Endodermal cell (in vitro differentiated cells): ENCODE data around the gene NPAS3. TPM values are rescaled to one million over a fixed set of nuclear protein-coding genes. Genes with fewer than 3 reads are reported as not detected.

Experiments used
- DNase-seq: peaks from one replicate; pipeline ENCODE4 v3.0.0-alpha.2; 2017
- H3K27ac ChIP-seq: 2 replicates; pipeline ENCODE4 v1.5.1; 2013; ENCODE audit warnings: mild to moderate bottlenecking, low read depth, low read length, moderate library complexity
- H3K27me3 ChIP-seq: 2 replicates; pipeline ENCODE4 v1.6.1; 2013; ENCODE audit warnings: mild to moderate bottlenecking, low read length, moderate library complexity; ENCODE audit not compliant: insufficient read depth, control insufficient read depth, poor library complexity, severe bottlenecking
- H3K36me3 ChIP-seq: 2 replicates; pipeline ENCODE4 v1.7.0; 2013; ENCODE audit warnings: mild to moderate bottlenecking, low read length, moderate library complexity; ENCODE audit not compliant: control insufficient read depth, insufficient read depth
- H3K4me1 ChIP-seq: one replicate; pipeline ENCODE4 v1.7.0; 2013; ENCODE audit warnings: low read length; ENCODE audit not compliant: control insufficient read depth, insufficient read depth
- H3K4me3 ChIP-seq: 2 replicates; pipeline ENCODE4 v1.5.1; 2013; ENCODE audit warnings: mild to moderate bottlenecking, low read length, moderate library complexity
- H3K9ac ChIP-seq: 2 replicates; pipeline ENCODE4 v1.6.1; 2013; ENCODE audit warnings: mild to moderate bottlenecking, low read length, moderate library complexity; ENCODE audit not compliant: poor library complexity, severe bottlenecking; ENCODE audit errors: extremely low read depth
- H3K9me3 ChIP-seq: 2 replicates; pipeline ENCODE4 v1.6.1; 2013; ENCODE audit warnings: mild to moderate bottlenecking, low read length, moderate library complexity; ENCODE audit not compliant: control insufficient read depth
- H3K27ac Mint-ChIP-seq: 2 replicates; pipeline ENCODE4 v1.8.0; 2020; ENCODE audit warnings: mixed read lengths
- H3K27me3 Mint-ChIP-seq: 2 replicates; pipeline ENCODE4 v1.8.0; 2021; ENCODE audit warnings: mild to moderate bottlenecking, mixed read lengths; ENCODE audit not compliant: insufficient read depth
- H3K36me3 Mint-ChIP-seq: 2 replicates; pipeline ENCODE4 v1.8.0; 2020; ENCODE audit warnings: low read depth, mixed read lengths
- H3K4me1 Mint-ChIP-seq: 2 replicates; pipeline ENCODE4 v1.8.0; 2020; ENCODE audit warnings: mixed read lengths
- H3K4me3 Mint-ChIP-seq: 2 replicates; pipeline ENCODE4 v1.8.0; 2020; ENCODE audit warnings: mild to moderate bottlenecking, moderate library complexity, mixed read lengths
- H3K9me3 Mint-ChIP-seq: 2 replicates; pipeline ENCODE4 v1.8.0; 2020; ENCODE audit warnings: mild to moderate bottlenecking, mixed read lengths
- WGBS, 2 experiments: methylation state at CpG; one replicate each; pipeline versions ENCODE4 v1.1.5 to v1.1.7; 2013; ENCODE audit warnings: missing lambda C conversion rate in 2 of 2, mixed read lengths in 1 of 2; ENCODE audit not compliant: insufficient coverage in 1 of 2, insufficient read length in 1 of 2; 5-methylcytosine and 5-hydroxymethylcytosine counted together
- total RNA-seq, 2 donors: library from RNA; stranded (reverse); fragmentation: NEBNext Ultra II Directional in 1 of 2; extraction: Animal tissue kit (Norgen Biotek cat#: 25700) in 1 of 2; gene quantifications; 2 replicates in 1 of 2; 3 replicates in 1 of 2; pipeline ENCODE4 v1.2.1, GENCODE V29; 2021
- TF ChIP-seq, protein P1 (sequence below): fragments of 200-600 bp; sonication (generic); conservative IDR thresholded peaks from 2 replicates; pipeline ENCODE4 v1.5.0; 2021; ENCODE audit warnings: antibody characterized with exemption, mild to moderate bottlenecking

The NPAS3 gene
- total RNA-seq, 2 donors from 2014 or later, result 1.4 to 1.6 TPM

DNA sequence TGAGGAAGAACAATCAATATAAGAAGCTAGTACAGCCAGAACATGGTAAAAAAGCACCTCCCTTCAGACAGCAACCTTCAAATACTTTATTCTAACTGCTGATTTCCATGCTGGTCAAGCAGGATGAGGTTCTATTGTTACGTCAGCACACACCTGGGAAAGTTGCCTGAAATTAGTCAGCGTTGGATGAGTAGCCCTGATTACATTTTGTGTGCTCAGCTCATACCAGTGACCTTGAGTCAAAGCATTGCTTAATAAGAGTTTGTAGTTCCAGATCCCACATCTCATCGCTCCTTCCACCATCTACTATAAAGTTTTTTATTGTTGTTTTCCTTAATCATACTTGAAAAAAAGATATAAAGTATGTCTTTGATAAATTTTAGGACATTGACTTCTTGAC is 650.7 kb downstream of the NPAS3 start:
- no peak overlapping the region for H3K27ac ChIP-seq
- no peaks in the 10 kb centered on the region for H3K27me3 ChIP-seq
- H3K9me3 ChIP-seq, result no peaks in the 10 kb centered on the region
- no peak overlapping the region for H3K27ac Mint-ChIP-seq
- DNase-seq, result no peak
- H3K4me1 ChIP-seq, result no peaks in the 10 kb centered on the region
- H3K9me3 Mint-ChIP-seq, result no peaks in the 10 kb centered on the region
- WGBS, 2 experiments, result 79 to 88% methylated on average over 2 of the region's 3 CpGs
- no peak overlapping the region for H3K9ac ChIP-seq
- TF ChIP-seq, protein P1, sequence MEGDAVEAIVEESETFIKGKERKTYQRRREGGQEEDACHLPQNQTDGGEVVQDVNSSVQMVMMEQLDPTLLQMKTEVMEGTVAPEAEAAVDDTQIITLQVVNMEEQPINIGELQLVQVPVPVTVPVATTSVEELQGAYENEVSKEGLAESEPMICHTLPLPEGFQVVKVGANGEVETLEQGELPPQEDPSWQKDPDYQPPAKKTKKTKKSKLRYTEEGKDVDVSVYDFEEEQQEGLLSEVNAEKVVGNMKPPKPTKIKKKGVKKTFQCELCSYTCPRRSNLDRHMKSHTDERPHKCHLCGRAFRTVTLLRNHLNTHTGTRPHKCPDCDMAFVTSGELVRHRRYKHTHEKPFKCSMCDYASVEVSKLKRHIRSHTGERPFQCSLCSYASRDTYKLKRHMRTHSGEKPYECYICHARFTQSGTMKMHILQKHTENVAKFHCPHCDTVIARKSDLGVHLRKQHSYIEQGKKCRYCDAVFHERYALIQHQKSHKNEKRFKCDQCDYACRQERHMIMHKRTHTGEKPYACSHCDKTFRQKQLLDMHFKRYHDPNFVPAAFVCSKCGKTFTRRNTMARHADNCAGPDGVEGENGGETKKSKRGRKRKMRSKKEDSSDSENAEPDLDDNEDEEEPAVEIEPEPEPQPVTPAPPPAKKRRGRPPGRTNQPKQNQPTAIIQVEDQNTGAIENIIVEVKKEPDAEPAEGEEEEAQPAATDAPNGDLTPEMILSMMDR, result no peak
- H3K27me3 Mint-ChIP-seq, result no peaks in the 10 kb centered on the region
- H3K4me1 Mint-ChIP-seq, result no peaks in the 10 kb centered on the region
- no peak overlapping the region for H3K4me3 ChIP-seq
- H3K36me3 Mint-ChIP-seq, result no peaks in the 10 kb centered on the region
- no peaks in the 10 kb centered on the region for H3K36me3 ChIP-seq
- H3K4me3 Mint-ChIP-seq, result no peak overlapping the region

DNA sequence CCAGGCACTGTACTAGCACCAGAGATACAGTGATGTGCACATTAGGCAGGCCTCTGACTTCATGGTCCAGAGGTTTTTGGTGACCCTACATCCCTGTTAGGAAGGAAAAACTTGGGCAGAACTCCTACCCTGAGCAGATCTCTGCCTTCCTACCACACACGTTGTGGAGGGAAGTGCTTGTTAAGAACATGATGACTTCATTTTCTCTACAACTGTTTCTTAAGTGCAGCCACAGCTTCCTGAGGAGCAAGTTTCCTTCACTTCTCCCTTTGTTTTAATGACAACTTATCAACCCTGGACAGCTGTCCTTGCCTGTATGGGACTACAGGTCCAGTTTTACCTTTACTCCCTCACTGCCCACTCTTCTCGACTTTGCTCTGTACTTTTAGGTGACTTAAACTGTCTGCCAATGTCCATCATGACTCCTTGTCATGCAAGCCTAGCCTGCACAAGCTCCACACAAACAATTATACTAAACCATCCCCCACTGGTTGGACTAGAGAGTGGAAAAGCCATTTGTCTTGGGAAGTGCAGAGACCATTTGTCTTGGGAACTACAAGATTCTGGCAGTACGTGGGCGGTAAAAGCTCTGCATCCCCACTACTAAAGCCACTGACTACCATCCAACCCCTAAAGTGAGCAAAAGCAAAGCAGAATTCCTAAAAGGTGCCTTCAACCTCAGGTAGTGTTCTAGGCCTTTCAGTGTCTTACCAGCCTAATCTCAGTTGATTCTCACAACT is 652.4 kb downstream of the NPAS3 start:
- Histone ChIP-seq H3K4me1 (no peaks in the 10 kb centered on the region), H3K9ac (no peak overlapping the region), H3K4me3 (no peak overlapping the region), H3K36me3 (no peaks in the 10 kb centered on the region), H3K27me3 (no peaks in the 10 kb centered on the region), H3K27ac (no peak overlapping the region), H3K9me3 (no peaks in the 10 kb centered on the region)
- TF ChIP-seq, protein P1, result no peak
- DNase-seq, result no peak
- no peak overlapping the region for H3K4me3 Mint-ChIP-seq
- no peaks in the 10 kb centered on the region for H3K9me3 Mint-ChIP-seq
- H3K36me3 Mint-ChIP-seq, result no peaks in the 10 kb centered on the region
- H3K27me3 Mint-ChIP-seq, result no peaks in the 10 kb centered on the region
- no peak overlapping the region for H3K27ac Mint-ChIP-seq
- no peaks in the 10 kb centered on the region for H3K4me1 Mint-ChIP-seq
- WGBS, 2 experiments, result 88% methylated on average over 4 of the region's 4 CpGs; no CpG with 5 or more reads in 1 of the 2 experiments

DNA sequence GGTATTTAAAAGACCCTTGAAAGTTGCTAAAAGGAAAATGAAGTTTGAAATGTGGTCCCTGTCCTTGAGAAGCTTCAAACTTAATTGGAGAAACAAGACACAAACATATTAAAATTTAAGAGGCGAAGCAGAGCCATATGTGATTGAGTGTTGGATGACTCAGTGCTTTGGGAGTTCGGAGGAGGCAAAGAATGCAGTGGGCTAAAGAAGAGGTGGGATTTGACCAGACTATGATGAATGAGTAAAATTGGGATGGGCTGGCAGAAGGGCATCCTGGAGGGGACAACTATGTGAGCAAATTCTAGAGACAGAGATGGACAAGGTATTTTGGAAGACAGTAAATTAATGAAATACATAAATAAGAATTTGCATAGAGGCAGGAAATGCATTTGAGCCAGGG is 653.6 kb downstream of the NPAS3 start:
- H3K9me3 ChIP-seq, result no peaks in the 10 kb centered on the region
- H3K36me3 ChIP-seq, result no peaks in the 10 kb centered on the region
- Mint-ChIP-seq H3K9me3 (no peaks in the 10 kb centered on the region), H3K4me1 (no peaks in the 10 kb centered on the region), H3K36me3 (no peaks in the 10 kb centered on the region), H3K27me3 (no peaks in the 10 kb centered on the region), H3K4me3 (no peak overlapping the region), H3K27ac (no peak overlapping the region)
- no peaks in the 10 kb centered on the region for H3K4me1 ChIP-seq
- TF ChIP-seq, protein P1, result no peak
- H3K27me3 ChIP-seq, result no peaks in the 10 kb centered on the region
- WGBS, 2 experiments, result 89 to 93% methylated on average over 2 of the region's 2 CpGs
- H3K27ac ChIP-seq, result no peak overlapping the region
- no peak for DNase-seq
- H3K9ac ChIP-seq, result no peak overlapping the region
- H3K4me3 ChIP-seq, result no peak overlapping the region
